ENCODE results near the gene REV3L.
"Not testable (repeated sequence)": the region's sequence is repeated elsewhere in the genome, so short reads cannot be mapped to it uniquely, and the experiment has no call there.

The REV3L gene

GRCh38 chr6:111301946-111302345, 181.1 kb downstream of the REV3L start:
- no peak for DNase-seq (ENCODE audit: insufficient read length, low spot score)
- no peak for FAIRE-seq
- TF ChIP-seq POLR2A (IDR thresholded peaks at IDR 0.05; ENCODE audit: low read depth, low read length) = no peak
- no peak for TF ChIP-seq POU2F2 (IDR thresholded peaks at IDR 0.05; ENCODE audit: low read depth, low read length)
- no peak for TF ChIP-seq PAX5 (IDR thresholded peaks at IDR 0.05; ENCODE audit: insufficient read depth, low read length, severe bottlenecking)
- TF ChIP-seq POLR2AphosphoS5 (IDR thresholded peaks at IDR 0.05; ENCODE audit: low read depth, low read length) = no peak
- TF ChIP-seq TAF1 (IDR thresholded peaks at IDR 0.05; ENCODE audit: low read depth, low read length) = no peak
- TF ChIP-seq SPI1 (IDR thresholded peaks at IDR 0.05; ENCODE audit: low read depth, low read length) = no peak

- DNase-seq (ENCODE audit: insufficient read length, low spot score) = not testable (repeated sequence)
- FAIRE-seq = peak; percentile 26
Measured at GRCh38 chr6:111300938-111301800, 181.8 kb downstream of the REV3L start.

- FAIRE-seq (no peak), DNase-seq (ENCODE audit: insufficient read length, low spot score) (no peak)
- TF ChIP-seq PAX5 (IDR thresholded peaks at IDR 0.05; ENCODE audit: insufficient read depth, low read length, severe bottlenecking) (no peak), POLR2AphosphoS5 (IDR thresholded peaks at IDR 0.05; ENCODE audit: low read depth, low read length) (no peak), POU2F2 (IDR thresholded peaks at IDR 0.05; ENCODE audit: low read depth, low read length) (no peak), SPI1 (IDR thresholded peaks at IDR 0.05; ENCODE audit: low read depth, low read length) (no peak), TAF1 (IDR thresholded peaks at IDR 0.05; ENCODE audit: low read depth, low read length) (no peak), POLR2A (IDR thresholded peaks at IDR 0.05; ENCODE audit: low read depth, low read length) (no peak)
Measured at GRCh38 chr6:111297776-111298175, 185.2 kb downstream of the REV3L start.

- TF ChIP-seq SPI1 (IDR thresholded peaks at IDR 0.05; ENCODE audit: low read depth, low read length) = no peak
- no peak for TF ChIP-seq POLR2A (IDR thresholded peaks at IDR 0.05; ENCODE audit: low read depth, low read length)
- no peak for TF ChIP-seq POLR2AphosphoS5 (IDR thresholded peaks at IDR 0.05; ENCODE audit: low read depth, low read length)
- TF ChIP-seq POU2F2 (IDR thresholded peaks at IDR 0.05; ENCODE audit: low read depth, low read length) = no peak
- TF ChIP-seq PAX5 (IDR thresholded peaks at IDR 0.05; ENCODE audit: insufficient read depth, low read length, severe bottlenecking) = no peak
- no peak for TF ChIP-seq TAF1 (IDR thresholded peaks at IDR 0.05; ENCODE audit: low read depth, low read length)
- FAIRE-seq (no peak), DNase-seq (ENCODE audit: insufficient read length, low spot score) (no peak)
Measured at GRCh38 chr6:111294374-111294967, 188.5 kb downstream of the REV3L start.

- TF ChIP-seq SPI1 (IDR thresholded peaks at IDR 0.05; ENCODE audit: low read depth, low read length) (no peak), POLR2AphosphoS5 (IDR thresholded peaks at IDR 0.05; ENCODE audit: low read depth, low read length) (no peak), POU2F2 (IDR thresholded peaks at IDR 0.05; ENCODE audit: low read depth, low read length) (no peak), POLR2A (IDR thresholded peaks at IDR 0.05; ENCODE audit: low read depth, low read length) (no peak), PAX5 (IDR thresholded peaks at IDR 0.05; ENCODE audit: insufficient read depth, low read length, severe bottlenecking) (no peak), TAF1 (IDR thresholded peaks at IDR 0.05; ENCODE audit: low read depth, low read length) (no peak)
- no peak for FAIRE-seq
- no peak for DNase-seq (ENCODE audit: insufficient read length, low spot score)
Measured at GRCh38 chr6:111291336-111292259, 191.4 kb downstream of the REV3L start.

- DNase-seq (ENCODE audit: insufficient read length, low spot score) = not testable (repeated sequence)
- FAIRE-seq = peak; percentile 60
Measured at GRCh38 chr6:111290689-111291335, 192.2 kb downstream of the REV3L start.

- 0 out of 2 replicates have a peak, but pooled peaks have one; percentile 10 for TF ChIP-seq SPI1 (IDR thresholded peaks at IDR 0.05; ENCODE audit: low read depth, low read length)
- DNase-seq (ENCODE audit: insufficient read length, low spot score); FAIRE-seq: not testable (repeated sequence)
Measured at GRCh38 chr6:111284356-111284755, 198.7 kb downstream of the REV3L start.

- DNase-seq (ENCODE audit: insufficient read length, low spot score) (no peak), FAIRE-seq (no peak)
- TF ChIP-seq POLR2AphosphoS5 (IDR thresholded peaks at IDR 0.05; ENCODE audit: low read depth, low read length) = no peak
Measured at GRCh38 chr6:111283707-111284106, 199.3 kb downstream of the REV3L start.

- FAIRE-seq (no peak), DNase-seq (ENCODE audit: insufficient read length, low spot score) (no peak)
Measured at GRCh38 chr6:111282515-111282914, 200.5 kb downstream of the REV3L start.

More at GRCh38 chr6:111282515-111282914, 200.5 kb downstream of the REV3L start:
- TF ChIP-seq POU2F2 (IDR thresholded peaks at IDR 0.05; ENCODE audit: low read depth, low read length) (no peak), SPI1 (IDR thresholded peaks at IDR 0.05; ENCODE audit: low read depth, low read length) (no peak), POLR2AphosphoS5 (IDR thresholded peaks at IDR 0.05; ENCODE audit: low read depth, low read length) (no peak), PAX5 (IDR thresholded peaks at IDR 0.05; ENCODE audit: insufficient read depth, low read length, severe bottlenecking) (no peak), TAF1 (IDR thresholded peaks at IDR 0.05; ENCODE audit: low read depth, low read length) (no peak), POLR2A (IDR thresholded peaks at IDR 0.05; ENCODE audit: low read depth, low read length) (no peak)
